Adrenal gland (tissue), 5 donors: ENCODE measurements around the gene PRX.

Experiments used
- CTCF ChIP-seq, 6 experiments: fragments of 450-650 bp in 4 of 6; fragments of 200-600 bp in 2 of 6; sonication (generic) in 1 of 6; IDR thresholded peaks; 1 replicate in 5 of 6; 2 replicates in 1 of 6; pipeline versions ENCODE4 v1.5.1 to v1.8.0; 2016 to 2021; ENCODE audit warnings: antibody characterized with exemption in 6 of 6, mild to moderate bottlenecking in 2 of 6, moderate library complexity in 1 of 6
- POLR2A ChIP-seq, 2 donors: fragments of 450-650 bp; IDR thresholded peaks; one replicate each; pipeline ENCODE4 v1.6.1; 2017; ENCODE audit warnings: antibody characterized with exemption in 2 of 2, mild to moderate bottlenecking in 2 of 2, moderate library complexity in 1 of 2
- donor health status: DM: no; HTN: no; CAD: no.

DNA sequence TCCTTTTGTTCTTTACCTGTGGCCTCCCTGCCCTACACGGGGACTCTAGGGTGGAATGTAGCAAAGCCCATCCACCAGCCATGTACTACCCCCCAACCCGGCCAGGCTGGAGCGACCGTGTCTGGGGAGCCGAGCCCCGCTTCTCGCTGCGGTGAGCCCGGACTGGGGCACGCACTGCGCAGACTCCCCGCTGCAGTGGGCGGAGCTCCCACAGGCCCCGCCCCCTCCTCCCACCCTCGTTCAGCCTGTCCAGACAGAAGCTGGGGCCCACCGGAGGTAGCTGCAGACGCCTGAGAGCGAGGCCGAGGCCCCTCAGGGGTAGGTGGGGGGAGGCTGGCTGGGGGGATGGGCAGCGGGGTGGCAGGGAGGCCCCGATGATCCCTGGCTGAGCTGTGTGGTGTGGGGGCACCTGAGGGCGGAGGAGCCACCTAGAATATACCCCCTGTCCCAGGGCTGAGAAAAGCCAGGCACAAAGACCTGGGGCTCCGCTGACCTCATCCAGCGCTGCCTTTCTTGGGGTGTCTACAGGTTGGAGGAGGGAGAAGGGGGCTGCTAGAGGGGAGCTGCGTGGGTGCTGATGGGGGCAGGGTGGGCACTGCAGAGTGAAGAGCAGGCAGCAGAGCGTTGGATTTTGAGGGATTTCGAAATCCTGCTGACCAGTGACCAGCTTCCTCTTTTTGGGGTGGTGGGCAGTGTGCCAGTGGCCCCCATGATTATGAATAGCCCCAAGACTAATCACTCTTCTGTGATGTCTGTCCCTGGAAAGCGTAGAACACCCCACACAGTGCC, 47.4 kb downstream of the PRX start:
- TF ChIP-seq CTCF (IDR thresholded peaks at IDR 0.05) (no peak), POLR2A (IDR thresholded peaks at IDR 0.05) (peak in 1 of 2 donors; percentile 48)
